HUES64 (cell line): ENCODE results near the gene CHST7.
A peak's percentile ranks its signal among the peaks of the same experiment; 100 is the strongest.

Source experiments
- H3K27ac ChIP-seq: 2 replicates; pipeline ENCODE4 v1.7.0; 2013; ENCODE audit warnings: low read depth, low read length, inconsistent platforms
- H3K27me3 ChIP-seq: 2 replicates; pipeline ENCODE4 v1.6.1; 2013; ENCODE audit warnings: mild to moderate bottlenecking, low read length; ENCODE audit not compliant: insufficient read depth
- H3K36me3 ChIP-seq: 2 replicates; pipeline ENCODE4 v1.6.1; 2013; ENCODE audit warnings: mild to moderate bottlenecking, low read length; ENCODE audit not compliant: insufficient read depth
- H3K4me1 ChIP-seq: 2 replicates; pipeline ENCODE4 v1.6.1; 2013; ENCODE audit warnings: mild to moderate bottlenecking, low read length, moderate library complexity; ENCODE audit not compliant: insufficient read depth
- H3K4me3 ChIP-seq: 2 replicates; pipeline ENCODE4 v1.5.1; 2013; ENCODE audit warnings: mild to moderate bottlenecking, low read length, moderate library complexity
- H3K9ac ChIP-seq: 2 replicates; pipeline ENCODE4 v1.6.1; 2013; ENCODE audit warnings: mild to moderate bottlenecking, low read depth, low read length
- H3K9me3 ChIP-seq: 2 replicates; pipeline ENCODE4 v1.6.1; 2013; ENCODE audit warnings: low read depth, low read length; ENCODE audit not compliant: insufficient read depth
- WGBS: fragments of 150-250, 120-280 bp; methylation state at CpG from one replicate; pipeline ENCODE4 v1.1.7; 2013; ENCODE audit warnings: missing lambda C conversion rate; 5-methylcytosine and 5-hydroxymethylcytosine counted together

The CHST7 gene

DNA sequence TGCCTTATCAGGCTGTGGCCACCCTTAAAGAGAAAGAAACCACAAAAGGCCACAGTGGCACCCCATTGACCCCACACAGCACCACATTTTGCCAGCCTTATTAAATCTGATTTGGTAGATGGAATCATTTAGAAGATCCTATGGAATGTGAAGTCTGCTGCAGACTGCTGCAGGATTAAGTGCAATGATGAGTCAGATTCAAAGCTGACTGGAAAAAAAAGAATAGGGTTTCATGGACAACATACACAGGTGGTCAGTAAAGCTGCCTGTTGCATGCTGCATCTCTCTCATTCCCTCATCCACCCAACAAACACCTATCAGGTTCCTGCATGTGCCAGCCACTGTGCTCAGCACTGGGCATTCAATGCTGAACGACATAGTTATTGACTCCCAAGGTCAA lies 56.6 kb downstream of the CHST7 start:
- no peaks in the 10 kb centered on the region for H3K9me3 ChIP-seq
- peaks cover 8% of the 10 kb centered on the region; the same call in 1 of the 2 replicates for H3K36me3 ChIP-seq
- WGBS: 100% methylated on average over 1 of the region's 1 CpG
- no peak overlapping the region for H3K9ac ChIP-seq
- H3K4me1 ChIP-seq: peaks cover 12% of the 10 kb centered on the region
- H3K4me3 ChIP-seq: no peak overlapping the region
- H3K27ac ChIP-seq: no peak overlapping the region
- no peaks in the 10 kb centered on the region for H3K27me3 ChIP-seq

DNA sequence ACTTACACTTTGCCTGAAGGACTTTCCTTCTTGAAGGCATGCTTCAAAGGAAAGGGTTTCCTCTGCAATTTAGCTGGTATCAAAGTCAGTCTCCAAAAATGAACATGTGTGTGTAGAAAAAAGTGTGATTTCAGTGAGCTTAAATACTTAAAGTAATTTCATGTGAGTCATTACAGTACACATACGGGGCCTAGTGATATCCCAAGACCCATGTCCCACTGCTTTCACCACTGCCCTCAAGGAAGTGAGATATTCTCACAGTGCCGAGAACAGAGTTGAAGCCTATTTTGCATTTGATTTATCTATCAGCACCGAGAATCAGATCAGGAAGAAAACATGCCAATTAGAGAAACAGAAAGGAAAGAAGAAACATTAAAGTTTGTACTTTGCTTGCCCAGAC lies 61.0 kb downstream of the CHST7 start:
- Histone ChIP-seq H3K27me3 (no peaks in the 10 kb centered on the region), H3K36me3 (peaks cover 9% of the 10 kb centered on the region; the same call in 1 of the 2 replicates), H3K4me1 (no peaks in the 10 kb centered on the region; the same call in 1 of the 2 replicates), H3K27ac (no peak overlapping the region), H3K9me3 (no peaks in the 10 kb centered on the region), H3K9ac (no peak overlapping the region), H3K4me3 (no peak overlapping the region)
- WGBS: 97% methylated on average over 2 of the region's 3 CpGs

DNA sequence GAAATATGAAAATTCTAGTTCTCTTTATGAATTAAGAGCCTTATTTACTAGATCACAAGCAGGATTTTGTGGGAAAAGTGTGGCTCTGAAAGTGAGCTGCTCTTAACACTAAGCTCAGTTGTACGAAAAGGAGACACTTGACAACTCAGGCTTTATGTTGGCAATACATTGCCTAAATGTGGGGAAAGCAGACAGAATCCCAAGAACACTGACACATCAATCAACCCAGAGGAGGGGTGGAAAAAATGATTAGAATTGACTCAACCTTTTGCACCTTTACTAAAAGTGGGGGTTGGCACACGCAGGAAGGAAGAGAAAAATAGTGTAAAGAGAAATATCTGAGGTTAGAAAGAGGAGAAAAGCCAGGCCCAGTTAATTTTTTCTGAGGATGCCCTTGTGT lies 61.6 kb downstream of the CHST7 start:
- WGBS: 93% methylated on average over 2 of the region's 2 CpGs
- Histone ChIP-seq H3K9me3 (no peaks in the 10 kb centered on the region), H3K4me3 (no peak overlapping the region), H3K9ac (no peak overlapping the region), H3K36me3 (peaks cover 9% of the 10 kb centered on the region; the same call in 1 of the 2 replicates), H3K27ac (no peak overlapping the region), H3K4me1 (no peaks in the 10 kb centered on the region; the same call in 1 of the 2 replicates), H3K27me3 (no peaks in the 10 kb centered on the region)

DNA sequence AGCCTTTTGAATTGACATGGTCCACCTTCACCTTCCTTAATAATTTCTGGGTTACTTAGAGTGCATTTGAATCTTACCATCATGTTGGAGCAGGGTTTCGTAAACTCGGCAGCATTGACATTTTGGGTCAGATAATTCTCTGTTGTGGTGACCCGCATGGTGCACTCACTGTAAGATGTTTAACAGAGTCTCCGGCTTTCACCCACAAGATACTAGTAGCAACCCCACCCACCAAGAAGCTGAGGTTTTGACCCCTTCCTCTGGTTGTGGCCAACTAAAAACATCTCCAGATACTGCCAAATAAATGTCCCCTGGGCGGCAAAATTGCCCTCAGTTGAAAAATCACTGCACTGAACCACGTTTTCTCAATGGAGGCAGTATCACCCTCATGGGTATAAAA lies 62.7 kb downstream of the CHST7 start:
- Histone ChIP-seq H3K4me3 (no peak overlapping the region), H3K27ac (no peak overlapping the region), H3K4me1 (no peaks in the 10 kb centered on the region; the same call in 1 of the 2 replicates), H3K36me3 (peaks cover 7% of the 10 kb centered on the region; the same call in 1 of the 2 replicates), H3K27me3 (no peaks in the 10 kb centered on the region), H3K9ac (no peak overlapping the region), H3K9me3 (no peaks in the 10 kb centered on the region)
- 92% methylated on average over 6 of the region's 6 CpGs for WGBS

DNA sequence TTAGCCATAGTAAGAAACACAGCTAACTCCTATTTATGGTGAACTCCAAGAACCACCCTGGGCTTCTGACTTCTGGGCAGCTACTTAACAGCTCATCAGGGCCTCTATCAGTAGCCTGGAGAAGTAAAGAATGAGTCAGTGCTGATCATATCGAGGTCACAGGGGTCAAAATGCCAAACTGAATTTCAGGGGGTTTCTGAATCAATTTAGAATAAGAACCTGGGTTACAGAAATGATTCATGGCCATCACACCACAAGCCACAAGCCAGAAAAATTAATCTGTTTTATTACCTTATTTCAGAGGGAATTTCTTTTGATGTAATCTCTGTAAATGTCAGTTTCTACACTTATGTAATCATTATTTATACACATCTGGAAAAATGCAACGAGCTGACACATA lies 64.4 kb downstream of the CHST7 start:
- 67% methylated on average over 1 of the region's 2 CpGs for WGBS
- H3K36me3 ChIP-seq: peaks cover 3% of the 10 kb centered on the region; the same call in 1 of the 2 replicates
- H3K27ac ChIP-seq: no peak overlapping the region
- no peak overlapping the region for H3K9ac ChIP-seq
- H3K4me3 ChIP-seq: no peak overlapping the region
- no peaks in the 10 kb centered on the region for H3K27me3 ChIP-seq
- no peaks in the 10 kb centered on the region; the same call in 1 of the 2 replicates for H3K4me1 ChIP-seq
- H3K9me3 ChIP-seq: no peaks in the 10 kb centered on the region

DNA sequence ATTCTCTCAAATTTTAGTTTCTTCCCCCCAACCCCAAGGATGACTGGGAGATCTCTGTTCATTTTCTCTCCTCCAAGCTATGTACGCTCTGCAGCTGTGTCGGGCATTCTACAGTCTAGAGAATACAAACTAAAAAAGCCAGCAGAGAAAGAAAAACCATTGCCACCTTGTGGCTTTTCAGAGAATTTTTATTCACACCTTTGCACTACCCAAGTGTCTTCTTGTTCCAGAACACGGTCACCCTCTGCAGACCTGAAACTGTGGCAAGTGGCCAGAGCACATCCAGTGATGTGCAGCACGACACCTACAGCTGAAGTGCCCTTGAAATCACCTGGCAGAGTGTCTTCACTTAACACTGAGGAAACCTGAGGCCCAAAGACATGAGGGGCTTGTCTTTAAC lies 68.6 kb downstream of the CHST7 start:
- H3K4me1 ChIP-seq: peaks cover 5% of the 10 kb centered on the region; the same call in 1 of the 2 replicates
- H3K36me3 ChIP-seq: peaks cover 6% of the 10 kb centered on the region
- no peaks in the 10 kb centered on the region for H3K27me3 ChIP-seq
- 73% methylated on average over 4 of the region's 4 CpGs for WGBS
- H3K9me3 ChIP-seq: no peaks in the 10 kb centered on the region
- H3K27ac ChIP-seq: no peak overlapping the region
- H3K4me3 ChIP-seq: no peak overlapping the region
- no peak overlapping the region for H3K9ac ChIP-seq

DNA sequence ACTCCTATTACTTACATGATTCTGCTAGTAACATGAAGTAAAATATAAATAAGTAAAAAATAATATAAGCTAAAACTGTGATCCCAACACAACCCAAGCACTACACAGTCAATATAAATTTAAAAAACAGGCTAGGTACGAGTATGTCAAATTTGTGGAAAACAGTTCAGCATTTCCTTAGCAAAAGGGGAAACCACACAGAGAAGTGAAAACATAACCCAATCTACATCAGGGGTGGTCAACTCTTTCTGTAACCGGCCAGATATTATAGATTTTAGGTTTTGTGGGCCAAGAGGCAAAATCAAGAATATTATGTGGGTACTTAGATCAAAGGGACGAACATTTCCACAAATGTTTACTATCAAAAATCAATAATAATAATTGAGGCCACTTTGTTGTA lies 70.1 kb downstream of the CHST7 start:
- H3K27me3 ChIP-seq: no peaks in the 10 kb centered on the region
- no peak overlapping the region for H3K27ac ChIP-seq
- WGBS: 100% methylated on average over 1 of the region's 3 CpGs
- no peaks in the 10 kb centered on the region for H3K9me3 ChIP-seq
- H3K36me3 ChIP-seq: peaks cover 9% of the 10 kb centered on the region
- H3K4me1 ChIP-seq: peaks cover 20% of the 10 kb centered on the region
- no peak overlapping the region for H3K4me3 ChIP-seq
- H3K9ac ChIP-seq: no peak overlapping the region

DNA sequence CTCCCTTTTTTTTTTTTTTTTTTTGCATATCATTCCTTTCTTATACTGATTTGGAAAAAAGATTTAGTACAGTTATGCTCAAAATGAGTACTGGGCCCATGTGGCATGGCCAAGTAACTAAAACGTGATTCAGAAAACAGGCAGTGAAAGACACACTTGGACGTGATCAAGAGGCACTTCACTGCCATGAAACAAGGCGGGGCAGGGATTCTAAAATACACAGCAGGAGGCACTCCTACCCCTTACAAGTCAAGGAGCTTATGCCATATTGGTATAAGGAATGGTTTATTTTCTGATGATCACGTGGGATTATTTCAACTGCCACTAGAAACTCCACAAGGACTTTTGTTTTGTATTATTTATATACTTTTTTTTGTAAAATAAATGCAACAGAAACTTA lies 72.0 kb downstream of the CHST7 start:
- Histone ChIP-seq H3K9me3 (no peaks in the 10 kb centered on the region), H3K4me3 (no peak overlapping the region), H3K36me3 (peaks cover 9% of the 10 kb centered on the region), H3K27me3 (no peaks in the 10 kb centered on the region), H3K27ac (no peak overlapping the region), H3K9ac (no peak overlapping the region), H3K4me1 (peaks cover 38% of the 10 kb centered on the region)
- WGBS: 95% methylated on average over 3 of the region's 4 CpGs

DNA sequence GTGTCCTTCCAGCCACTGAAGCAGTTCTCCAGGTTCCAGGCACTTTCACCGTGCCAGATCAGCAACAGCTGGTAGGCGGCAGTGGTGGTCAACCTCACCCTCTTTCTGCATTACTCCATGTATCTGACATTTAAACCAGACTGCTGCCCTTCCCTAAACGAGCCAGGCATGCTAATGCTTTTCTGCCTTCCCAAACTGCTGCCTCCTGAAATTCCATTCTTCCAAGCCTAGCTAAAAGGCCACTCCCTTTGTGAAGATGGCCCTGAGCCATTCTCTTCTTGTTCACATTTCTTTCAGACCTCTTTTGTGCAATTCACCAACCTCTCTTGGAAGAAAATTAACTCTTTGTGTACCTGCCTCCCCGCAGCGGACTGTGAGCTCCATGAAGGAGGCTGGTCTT lies 73.7 kb downstream of the CHST7 start:
- WGBS: 69% methylated on average over 5 of the region's 5 CpGs
- peaks cover 9% of the 10 kb centered on the region for H3K36me3 ChIP-seq
- H3K27ac ChIP-seq: peak overlapping the region; percentile 50; the same call in 1 of the 2 replicates
- no peak overlapping the region for H3K4me3 ChIP-seq
- H3K4me1 ChIP-seq: peaks cover 45% of the 10 kb centered on the region
- H3K9ac ChIP-seq: peak overlapping the region; percentile 9; the same call in 1 of the 2 replicates
- H3K9me3 ChIP-seq: no peaks in the 10 kb centered on the region
- no peaks in the 10 kb centered on the region for H3K27me3 ChIP-seq
